OCI-LY3 (cell line): Measurements from ENCODE around the gene EIF5A.

Experiments
- H2AFZ ChIP-seq: fragments of 200-600, 300-600 bp; shearing (Covaris generic); 2 replicates; pipeline ENCODE4 v1.6.0; 2014; ENCODE audit warnings: antibody characterized with exemption, low read depth, low read length
- H3K27ac ChIP-seq: fragments of 200-600, 300-600 bp; sonication (generic); 2 replicates; pipeline ENCODE4 v1.5.1; 2014; ENCODE audit warnings: mild to moderate bottlenecking, low read length, moderate library complexity, mixed read lengths
- H3K27me3 ChIP-seq: fragments of 200-600, 300-600 bp; sonication (generic); 2 replicates; pipeline ENCODE4 v1.6.1; 2014; ENCODE audit warnings: low read depth, low read length, mixed read lengths
- H3K36me3 ChIP-seq: fragments of 200-600, 300-600 bp; sonication (generic); replicated peaks from 2 replicates; pipeline ENCODE3; 2014; ENCODE audit warnings: low read depth, low read length, mixed read lengths
- H3K4me1 ChIP-seq: fragments of 300-600, 200-600 bp; sonication (generic); 2 replicates; pipeline ENCODE4 v1.6.1; 2014; ENCODE audit warnings: low read length, mixed read lengths
- H3K4me2 ChIP-seq: fragments of 200-600, 300-600 bp; sonication (generic); 2 replicates; pipeline ENCODE4 v1.6.1; 2014; ENCODE audit warnings: low read length, mixed read lengths
- H3K4me3 ChIP-seq: fragments of 300-600, 200-600 bp; sonication (generic); 2 replicates; pipeline ENCODE4 v1.5.1; 2014; ENCODE audit warnings: antibody characterized with exemption, mild to moderate bottlenecking, low read length, moderate library complexity
- H3K79me2 ChIP-seq: fragments of 300-600, 200-600 bp; shearing (Covaris generic); 2 replicates; pipeline ENCODE4 v1.6.1; 2014; ENCODE audit warnings: mild to moderate bottlenecking, low read length, mixed read lengths
- H3K9ac ChIP-seq: fragments of 300-600, 200-600 bp; shearing (Covaris generic); 2 replicates; pipeline ENCODE4 v1.6.0; 2014; ENCODE audit warnings: mild to moderate bottlenecking, low read length, moderate library complexity
- H3K9me3 ChIP-seq: fragments of 200-600, 300-600 bp; shearing (Covaris generic); 2 replicates; pipeline ENCODE4 v1.6.1; 2014; ENCODE audit warnings: low read length, mixed read lengths; ENCODE audit not compliant: insufficient read depth
- H4K20me1 ChIP-seq: fragments of 200-600, 300-600 bp; sonication (generic); 2 replicates; pipeline ENCODE4 v1.6.1; 2016; ENCODE audit warnings: low read length, mixed read lengths; ENCODE audit not compliant: insufficient read depth
- EZH2phosphoT487 ChIP-seq: fragments of 200-600 bp; shearing (Covaris generic); IDR thresholded peaks from 2 replicates; pipeline ENCODE4 v1.6.1; 2018; ENCODE audit warnings: antibody characterized with exemption, mixed run types, low read depth
- TF ChIP-seq, protein P1 (sequence below): fragments of 200-600, 300-600 bp; sonication (generic); IDR thresholded peaks from 2 replicates; pipeline ENCODE4 v1.5.1; 2014; ENCODE audit warnings: antibody characterized with exemption, low read length, low read depth

Gene EIF5A

DNA sequence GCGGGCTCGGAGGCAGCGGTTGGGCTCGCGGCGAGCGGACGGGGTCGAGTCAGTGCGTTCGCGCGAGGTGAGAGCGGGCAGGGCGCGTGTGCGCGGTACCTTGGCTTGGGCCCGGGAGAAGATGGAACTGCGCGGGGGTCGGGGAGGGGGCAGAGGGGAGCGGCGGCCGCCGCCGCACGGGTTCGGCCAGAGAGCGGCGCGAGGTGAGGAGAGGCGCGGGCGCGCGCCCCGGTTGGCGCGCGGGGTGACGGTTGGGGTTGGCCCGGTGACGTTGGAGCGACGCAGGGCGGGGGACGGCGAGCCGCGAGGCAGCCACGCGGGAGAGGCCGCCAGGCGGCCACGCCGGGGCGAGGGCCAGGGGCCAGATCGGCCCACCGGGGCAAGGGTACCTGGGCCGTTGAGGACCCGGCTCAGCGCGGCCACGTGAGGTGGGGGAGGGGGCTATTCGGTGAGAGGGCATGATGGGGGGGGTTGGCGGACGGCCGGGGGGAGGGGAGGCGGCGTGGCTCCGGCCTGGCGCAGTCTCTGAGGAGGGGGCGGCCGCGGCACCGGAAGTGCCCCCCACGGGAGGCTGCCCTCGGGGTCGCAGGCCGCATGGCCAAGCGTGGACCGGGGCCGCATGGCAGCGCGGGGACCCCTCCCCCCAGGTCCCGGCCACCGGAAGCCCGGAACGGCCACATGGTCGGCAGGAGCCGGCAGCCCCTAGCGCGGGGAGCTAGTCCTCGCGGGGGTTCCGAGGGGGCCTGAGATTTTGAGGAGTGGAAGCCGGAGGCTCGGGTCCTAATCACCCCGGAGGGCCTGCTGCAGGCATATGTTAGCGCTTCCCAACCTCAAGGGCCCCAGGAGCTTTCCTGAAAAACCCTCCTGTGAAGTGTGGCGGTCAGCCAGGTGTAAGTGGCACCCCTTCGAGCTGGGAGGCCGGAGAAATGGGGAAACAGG is 527 bp downstream of the EIF5A start:
- peaks cover 48% of the 10 kb centered on the region for H3K79me2 ChIP-seq
- no peak overlapping the region for H2AFZ ChIP-seq
- peak overlapping the region; percentile 99 for H3K27ac ChIP-seq
- H3K4me2 ChIP-seq = peak overlapping the region; percentile 98
- H3K9me3 ChIP-seq = no peaks in the 10 kb centered on the region
- no peaks in the 10 kb centered on the region for H3K27me3 ChIP-seq
- H3K36me3 ChIP-seq = peaks cover 40% of the 10 kb centered on the region
- peak overlapping the region; percentile 100 for H3K4me3 ChIP-seq
- peak overlapping the region; percentile 100 for H3K9ac ChIP-seq
- H3K4me1 ChIP-seq = peaks cover 19% of the 10 kb centered on the region
- H4K20me1 ChIP-seq = peaks cover 37% of the 10 kb centered on the region
- TF ChIP-seq, protein P1, sequence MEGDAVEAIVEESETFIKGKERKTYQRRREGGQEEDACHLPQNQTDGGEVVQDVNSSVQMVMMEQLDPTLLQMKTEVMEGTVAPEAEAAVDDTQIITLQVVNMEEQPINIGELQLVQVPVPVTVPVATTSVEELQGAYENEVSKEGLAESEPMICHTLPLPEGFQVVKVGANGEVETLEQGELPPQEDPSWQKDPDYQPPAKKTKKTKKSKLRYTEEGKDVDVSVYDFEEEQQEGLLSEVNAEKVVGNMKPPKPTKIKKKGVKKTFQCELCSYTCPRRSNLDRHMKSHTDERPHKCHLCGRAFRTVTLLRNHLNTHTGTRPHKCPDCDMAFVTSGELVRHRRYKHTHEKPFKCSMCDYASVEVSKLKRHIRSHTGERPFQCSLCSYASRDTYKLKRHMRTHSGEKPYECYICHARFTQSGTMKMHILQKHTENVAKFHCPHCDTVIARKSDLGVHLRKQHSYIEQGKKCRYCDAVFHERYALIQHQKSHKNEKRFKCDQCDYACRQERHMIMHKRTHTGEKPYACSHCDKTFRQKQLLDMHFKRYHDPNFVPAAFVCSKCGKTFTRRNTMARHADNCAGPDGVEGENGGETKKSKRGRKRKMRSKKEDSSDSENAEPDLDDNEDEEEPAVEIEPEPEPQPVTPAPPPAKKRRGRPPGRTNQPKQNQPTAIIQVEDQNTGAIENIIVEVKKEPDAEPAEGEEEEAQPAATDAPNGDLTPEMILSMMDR = no peak
- TF ChIP-seq EZH2phosphoT487 = no peak

DNA sequence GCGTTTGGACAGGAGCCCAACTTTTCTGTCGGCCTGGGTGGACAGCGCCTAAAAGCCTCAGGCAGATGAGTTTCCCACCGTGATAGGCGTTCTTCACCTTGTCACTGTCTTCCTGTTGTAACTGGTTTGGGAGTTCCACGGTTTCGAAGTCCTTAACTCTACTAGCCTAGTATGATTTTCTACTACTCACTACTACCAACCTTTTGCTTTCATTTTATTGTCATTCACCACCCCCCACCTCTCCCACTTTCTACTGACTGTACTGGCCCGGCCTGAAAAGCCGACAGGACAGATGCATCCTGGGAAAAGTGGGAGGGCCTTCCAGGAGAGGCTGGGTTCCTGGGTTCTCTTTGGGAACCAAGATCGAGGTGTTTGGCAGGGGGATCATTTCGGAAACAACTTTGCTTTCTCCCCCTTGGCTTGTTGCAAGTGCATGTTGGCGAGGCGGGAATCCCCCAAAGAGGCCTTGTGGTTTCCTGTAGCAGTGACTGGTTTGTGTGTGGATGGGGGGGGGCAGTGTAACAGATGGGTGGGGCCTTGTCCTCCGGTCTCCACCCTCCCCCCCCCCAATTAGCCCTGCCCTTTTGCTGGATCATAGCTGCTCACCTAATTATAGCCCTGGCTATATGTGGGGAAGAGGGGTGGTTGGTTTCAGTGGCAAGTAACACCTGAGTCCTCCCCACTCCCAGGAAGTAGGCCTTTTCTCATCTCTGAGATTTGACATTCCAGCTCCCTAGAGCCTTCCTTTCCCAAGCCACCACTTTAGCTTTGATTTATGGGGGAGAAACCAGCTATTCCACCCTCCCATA is 1.4 kb downstream of the EIF5A start:
- peaks cover 55% of the 10 kb centered on the region for H3K79me2 ChIP-seq
- H3K36me3 ChIP-seq = peaks cover 45% of the 10 kb centered on the region
- H3K9me3 ChIP-seq = no peaks in the 10 kb centered on the region
- TF ChIP-seq EZH2phosphoT487 = no peak
- TF ChIP-seq, protein P1 = no peak
- H3K27ac ChIP-seq = peak overlapping the region; percentile 99
- H3K4me1 ChIP-seq = peaks cover 19% of the 10 kb centered on the region
- peak overlapping the region; percentile 98 for H3K4me2 ChIP-seq
- peaks cover 38% of the 10 kb centered on the region for H4K20me1 ChIP-seq
- H3K4me3 ChIP-seq = peak overlapping the region; percentile 100
- H2AFZ ChIP-seq = no peak overlapping the region
- peak overlapping the region; percentile 100 for H3K9ac ChIP-seq
- no peaks in the 10 kb centered on the region for H3K27me3 ChIP-seq

DNA sequence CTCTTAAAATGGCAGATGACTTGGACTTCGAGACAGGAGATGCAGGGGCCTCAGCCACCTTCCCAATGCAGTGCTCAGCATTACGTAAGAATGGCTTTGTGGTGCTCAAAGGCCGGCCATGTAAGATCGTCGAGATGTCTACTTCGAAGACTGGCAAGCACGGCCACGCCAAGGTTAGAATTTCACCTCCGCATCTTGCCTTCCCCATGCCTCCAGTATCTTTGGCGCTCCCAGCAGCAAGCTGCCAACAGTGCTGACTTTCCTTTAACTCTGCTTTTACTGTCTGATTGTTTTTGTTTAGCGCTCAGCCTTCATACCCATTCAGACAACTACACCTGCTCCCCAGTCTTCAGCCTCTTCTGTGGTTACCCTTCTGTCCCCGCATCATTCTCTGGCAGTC is 2.2 kb downstream of the EIF5A start:
- TF ChIP-seq EZH2phosphoT487 = no peak
- TF ChIP-seq, protein P1 = no peak
- H3K79me2 ChIP-seq = peaks cover 60% of the 10 kb centered on the region
- peak overlapping the region; percentile 100 for H3K9ac ChIP-seq
- H3K27ac ChIP-seq = peak overlapping the region; percentile 99
- H2AFZ ChIP-seq = no peak overlapping the region
- H3K4me3 ChIP-seq = peak overlapping the region; percentile 100
- peaks cover 22% of the 10 kb centered on the region for H3K4me1 ChIP-seq
- no peaks in the 10 kb centered on the region for H3K27me3 ChIP-seq
- H3K36me3 ChIP-seq = peaks cover 45% of the 10 kb centered on the region
- H3K4me2 ChIP-seq = peak overlapping the region; percentile 98
- peaks cover 38% of the 10 kb centered on the region for H4K20me1 ChIP-seq
- no peaks in the 10 kb centered on the region for H3K9me3 ChIP-seq

DNA sequence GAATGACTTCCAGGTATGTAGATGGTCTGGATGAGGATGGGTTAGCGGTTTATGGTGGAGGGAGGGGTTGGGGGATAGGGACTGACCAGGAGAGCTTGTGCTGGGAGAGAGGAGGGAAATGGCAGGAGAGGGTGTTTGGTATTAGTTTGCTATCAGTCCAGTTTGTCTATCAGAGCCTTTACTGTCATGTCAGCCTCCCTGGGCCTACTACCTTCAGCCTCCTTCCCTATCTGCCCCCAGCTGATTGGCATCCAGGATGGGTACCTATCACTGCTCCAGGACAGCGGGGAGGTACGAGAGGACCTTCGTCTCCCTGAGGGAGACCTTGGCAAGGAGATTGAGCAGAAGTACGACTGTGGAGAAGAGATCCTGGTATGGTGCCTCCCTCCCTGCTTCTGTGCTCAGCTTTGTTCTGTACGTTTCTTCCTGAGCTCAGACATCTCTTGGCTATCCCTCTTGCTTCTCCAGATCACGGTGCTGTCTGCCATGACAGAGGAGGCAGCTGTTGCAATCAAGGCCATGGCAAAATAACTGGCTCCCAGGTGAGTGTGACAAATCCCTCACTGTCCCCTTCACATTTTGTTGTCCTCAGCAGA is 3.8 kb downstream of the EIF5A start:
- H3K79me2 ChIP-seq = peaks cover 64% of the 10 kb centered on the region
- H3K4me2 ChIP-seq = no peak overlapping the region
- H4K20me1 ChIP-seq = peaks cover 38% of the 10 kb centered on the region

More for the DNA sequence above, 3.8 kb downstream of the EIF5A start:
- Histone ChIP-seq H3K27me3 (no peaks in the 10 kb centered on the region), H3K9me3 (no peaks in the 10 kb centered on the region), H3K9ac (no peak overlapping the region), H3K36me3 (peaks cover 45% of the 10 kb centered on the region), H3K4me3 (no peak overlapping the region), H3K27ac (no peak overlapping the region), H2AFZ (no peak overlapping the region), H3K4me1 (peaks cover 28% of the 10 kb centered on the region)
- TF ChIP-seq, protein P1 = no peak
- no peak for TF ChIP-seq EZH2phosphoT487
